ENCODE data around the gene PNKP.

The PNKP gene

GRCh38 chr19:49857061-49857837 is 10.1 kb downstream of the PNKP start:
- no peak for DNase-seq

- no peak for DNase-seq
Measured at GRCh38 chr19:49856574-49857021, 10.8 kb downstream of the PNKP start.

GRCh38 chr19:49855676-49856573 is 11.5 kb downstream of the PNKP start:
- no peak for DNase-seq

- DNase-seq = no peak
Measured at GRCh38 chr19:49855277-49855675, 12.1 kb downstream of the PNKP start.

- no peak for DNase-seq
Measured at GRCh38 chr19:49854378-49855263, 12.8 kb downstream of the PNKP start.

GRCh38 chr19:49853852-49854377 is 13.5 kb downstream of the PNKP start:
- no peak for DNase-seq

GRCh38 chr19:49852631-49853126 is 14.7 kb downstream of the PNKP start:
- no peak for DNase-seq

- DNase-seq = peak in 1 of 2 experiments; percentile 43
Measured at GRCh38 chr19:49851456-49852259, 15.7 kb downstream of the PNKP start.

GRCh38 chr19:49850487-49851342 is 16.7 kb downstream of the PNKP start, which contains the start of gene PTOV1:
Gene PTOV1, plus strand, starts transcription at chr19:49851159.
- DNase-seq = peak; percentile 88 to 91

GRCh38 chr19:49850221-49850486 is 17.2 kb downstream of the PNKP start:
- DNase-seq = no peak

GRCh38 chr19:49849433-49850220 is 17.7 kb downstream of the PNKP start:
- DNase-seq = no peak

GRCh38 chr19:49848938-49849337 is 18.4 kb downstream of the PNKP start:
- DNase-seq = no peak

- no peak for DNase-seq
Measured at GRCh38 chr19:49847731-49848696, 19.4 kb downstream of the PNKP start.

- DNase-seq = no peak
Measured at GRCh38 chr19:49846408-49846807, 21.0 kb downstream of the PNKP start.

GRCh38 chr19:49845414-49845813 is 22.0 kb downstream of the PNKP start:
- no peak for DNase-seq

- DNase-seq = no peak
Measured at GRCh38 chr19:49844138-49845095, 23.0 kb downstream of the PNKP start.

- no peak for DNase-seq
Measured at GRCh38 chr19:49843265-49843664, 24.1 kb downstream of the PNKP start.
